Fibroblast of gingiva (primary cell): ENCODE results near the gene PAXX.

Experiments used
- DNase-seq: peaks from one replicate; pipeline ENCODE4 v3.0.0-alpha.2; 2011; ENCODE audit warnings: low read depth

Gene PAXX

DNA sequence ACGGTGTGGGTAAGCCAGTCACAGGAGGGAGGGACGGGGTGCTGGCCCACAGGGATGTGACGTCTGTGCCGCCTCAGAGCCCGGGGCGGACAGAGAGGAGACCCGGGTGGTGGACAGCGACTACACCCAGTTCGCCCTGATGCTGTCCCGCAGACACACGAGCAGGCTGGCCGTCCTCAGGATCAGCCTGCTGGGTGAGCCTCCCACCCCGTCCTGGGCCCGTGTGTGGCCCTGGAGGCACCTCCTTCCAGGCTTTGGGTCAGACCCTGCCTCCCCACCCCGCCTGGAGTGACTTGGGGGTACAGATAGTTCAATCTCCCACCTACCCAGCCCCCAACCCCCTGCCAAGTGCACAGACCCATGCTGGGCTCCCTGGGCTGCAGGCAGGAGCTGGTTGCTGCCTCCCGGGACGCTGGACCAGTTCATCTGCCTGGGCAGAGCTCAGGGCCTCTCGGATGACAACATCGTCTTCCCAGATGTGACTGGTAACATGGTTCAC, 38.4 kb upstream of the PAXX start:
- no peak for DNase-seq

DNA sequence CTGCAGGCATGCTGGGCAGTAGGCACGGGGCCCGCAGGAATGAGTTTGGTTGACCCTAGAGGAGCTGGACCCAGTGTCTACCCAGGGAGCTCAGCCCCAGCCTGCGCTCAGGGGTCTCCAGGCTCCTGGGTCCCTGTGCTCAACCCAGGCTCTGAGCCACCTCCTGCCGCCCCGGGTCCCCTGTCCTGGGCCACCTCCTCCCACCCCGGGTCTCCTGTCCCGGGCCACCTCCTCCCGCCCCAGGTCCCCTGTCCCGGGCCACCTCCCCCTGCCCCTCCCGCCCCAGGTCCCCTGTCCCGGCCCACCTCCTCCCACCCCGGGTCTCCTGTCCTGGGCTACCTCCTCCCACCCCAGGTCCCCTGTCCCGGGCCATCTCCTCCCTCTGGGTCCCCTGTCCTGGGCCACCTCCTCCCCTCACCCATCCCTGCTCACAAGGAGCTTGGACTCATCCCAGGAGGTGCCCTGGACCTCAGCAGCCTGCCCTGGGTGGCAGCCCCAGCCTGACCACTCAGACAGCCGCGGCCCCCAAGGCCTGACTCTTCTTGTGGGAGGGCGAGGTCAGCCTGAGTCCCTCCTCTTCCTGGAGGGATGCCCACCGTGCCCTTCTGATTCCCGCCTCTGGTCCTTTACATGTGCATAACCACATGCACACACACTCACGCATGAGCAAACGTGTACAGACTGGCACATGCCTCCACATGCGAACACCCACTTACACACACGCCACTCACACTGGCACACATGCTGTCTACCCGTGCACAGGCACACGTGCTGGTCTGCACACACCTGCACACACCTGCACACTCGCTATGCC, 37.7 kb upstream of the PAXX start:
- DNase-seq: no peak

DNA sequence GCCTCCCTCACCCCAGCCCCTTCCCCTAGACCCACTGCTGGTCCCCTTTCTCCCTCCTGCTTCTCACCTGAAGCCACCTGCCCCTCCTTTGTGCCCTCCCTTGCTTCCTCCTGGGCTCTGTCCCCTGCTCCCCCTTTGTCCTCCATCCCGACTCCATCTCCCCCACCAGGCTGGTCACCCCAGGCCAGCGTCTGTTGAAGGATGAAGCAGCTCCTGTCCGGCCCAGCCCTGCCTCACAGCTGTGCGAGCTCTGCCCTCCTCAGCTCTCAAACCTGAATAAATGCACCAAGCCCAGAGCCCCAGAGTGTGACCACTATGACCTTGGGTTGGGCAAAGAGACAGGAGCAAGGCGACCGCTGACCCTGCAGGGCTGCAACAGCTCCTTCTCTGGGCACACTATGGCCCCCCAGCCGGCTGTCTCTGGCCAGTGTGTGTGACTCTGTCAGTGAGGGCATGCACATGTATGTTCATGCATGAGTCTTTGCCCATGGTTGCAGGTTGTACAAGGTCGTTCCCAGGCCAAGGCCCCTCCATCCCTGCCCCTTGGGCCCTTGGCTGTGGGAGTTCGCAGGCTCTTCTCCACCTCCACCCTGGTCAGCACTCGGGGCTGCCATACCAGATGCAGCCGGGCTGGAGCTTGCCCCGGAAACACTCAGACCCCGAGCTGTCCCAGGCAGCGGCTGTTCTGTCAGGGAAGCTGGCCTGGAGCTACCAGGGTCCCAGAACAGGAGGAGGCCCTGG, 36.9 kb upstream of the PAXX start:
- DNase-seq: no peak

DNA sequence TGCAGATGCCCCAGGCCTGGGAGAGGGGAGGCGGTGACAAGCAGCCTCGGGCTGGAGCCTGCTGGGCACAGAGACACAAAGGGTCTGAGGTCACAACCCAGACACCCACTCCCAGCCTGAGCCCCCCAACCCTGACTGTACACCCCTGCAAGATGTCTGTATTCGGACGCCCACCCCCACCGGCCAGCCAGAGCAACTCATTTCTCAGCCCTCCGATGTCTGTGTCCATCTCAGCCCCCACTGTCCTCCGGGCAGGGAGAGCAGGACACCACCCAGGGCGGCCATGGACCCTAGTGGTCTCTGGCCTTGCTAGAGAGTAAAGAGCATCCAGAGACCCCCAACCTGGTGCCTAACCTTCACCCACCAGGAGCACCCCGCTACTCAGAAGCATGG, 36.3 kb upstream of the PAXX start:
- DNase-seq: no peak

DNA sequence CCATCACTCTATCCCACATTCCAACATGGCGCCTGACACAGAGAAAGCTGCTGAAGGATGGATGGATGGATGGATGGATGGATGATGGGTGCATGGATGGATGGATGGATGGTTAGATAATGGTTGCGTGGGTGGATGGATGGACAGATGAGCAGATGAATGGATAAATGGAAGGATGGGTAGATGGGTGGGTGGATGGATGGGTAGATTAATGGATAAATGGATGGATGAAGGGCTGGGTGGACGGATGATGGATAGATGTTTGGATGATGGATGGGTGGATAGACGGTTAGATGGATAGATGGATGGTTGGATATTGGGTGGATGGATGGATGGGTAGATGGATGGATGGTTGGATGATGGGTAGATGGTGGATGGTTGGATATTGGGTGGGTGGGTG, 35.6 kb upstream of the PAXX start:
- no peak for DNase-seq

DNA sequence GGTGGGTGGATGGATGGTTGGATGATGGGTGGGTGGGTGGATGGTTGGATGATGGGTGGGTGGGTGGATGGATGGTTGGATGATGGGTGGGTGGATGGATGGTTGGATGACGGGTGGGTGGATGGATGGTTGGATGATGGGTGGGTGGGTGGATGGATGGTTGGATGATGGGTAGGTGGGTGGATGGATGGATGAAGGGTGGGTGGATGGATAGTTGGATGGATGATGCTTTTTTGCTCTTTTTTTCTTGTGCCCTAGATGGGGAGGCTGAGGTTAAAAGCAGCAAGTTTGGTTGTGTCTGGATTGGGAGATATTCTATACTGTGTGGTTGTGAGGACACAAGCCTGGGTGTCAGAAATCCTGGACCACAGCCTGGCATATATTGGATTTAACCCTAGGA, 34.8 kb upstream of the PAXX start:
- no peak for DNase-seq

DNA sequence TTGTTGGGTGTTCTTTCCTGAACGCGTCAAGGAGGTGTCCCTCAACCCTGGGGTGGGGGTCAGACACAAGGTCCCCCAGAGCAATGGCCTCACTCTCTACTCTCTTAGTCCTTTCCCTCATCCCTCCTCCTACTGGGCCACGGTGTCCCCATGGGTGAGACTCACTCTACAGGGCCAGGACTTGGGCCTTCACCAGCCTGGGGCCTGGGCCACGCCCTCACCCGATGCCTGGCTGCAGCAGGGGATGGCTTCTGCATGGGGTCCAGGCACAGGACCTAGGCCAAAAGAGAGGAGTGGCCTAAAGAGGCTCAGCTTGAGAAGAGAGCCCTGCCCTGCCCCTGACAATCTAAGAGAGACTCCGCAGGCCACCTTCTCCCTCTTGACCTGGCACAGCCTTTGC, 34.3 kb upstream of the PAXX start:
- DNase-seq: no peak

DNA sequence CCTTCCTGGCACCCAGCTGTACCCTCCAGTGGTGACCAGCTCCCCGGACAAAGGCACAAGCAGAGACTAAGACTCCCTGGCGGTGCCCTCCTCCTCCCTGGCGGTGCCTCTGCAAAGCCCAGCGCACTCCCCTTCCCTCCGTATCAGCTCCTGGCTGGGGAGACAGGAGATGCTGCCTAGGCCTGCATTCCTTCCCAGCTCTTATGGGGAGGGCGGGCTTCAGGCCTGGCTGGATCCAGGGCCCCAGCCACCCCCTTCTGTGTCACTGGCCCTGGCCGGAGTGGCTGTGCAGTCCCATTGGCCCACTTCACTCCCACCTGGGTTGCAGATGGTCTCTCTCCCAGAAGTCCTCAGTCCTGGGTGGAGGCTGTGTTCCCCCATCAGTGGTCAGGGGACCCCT, 33.7 kb upstream of the PAXX start:
- DNase-seq: no peak

DNA sequence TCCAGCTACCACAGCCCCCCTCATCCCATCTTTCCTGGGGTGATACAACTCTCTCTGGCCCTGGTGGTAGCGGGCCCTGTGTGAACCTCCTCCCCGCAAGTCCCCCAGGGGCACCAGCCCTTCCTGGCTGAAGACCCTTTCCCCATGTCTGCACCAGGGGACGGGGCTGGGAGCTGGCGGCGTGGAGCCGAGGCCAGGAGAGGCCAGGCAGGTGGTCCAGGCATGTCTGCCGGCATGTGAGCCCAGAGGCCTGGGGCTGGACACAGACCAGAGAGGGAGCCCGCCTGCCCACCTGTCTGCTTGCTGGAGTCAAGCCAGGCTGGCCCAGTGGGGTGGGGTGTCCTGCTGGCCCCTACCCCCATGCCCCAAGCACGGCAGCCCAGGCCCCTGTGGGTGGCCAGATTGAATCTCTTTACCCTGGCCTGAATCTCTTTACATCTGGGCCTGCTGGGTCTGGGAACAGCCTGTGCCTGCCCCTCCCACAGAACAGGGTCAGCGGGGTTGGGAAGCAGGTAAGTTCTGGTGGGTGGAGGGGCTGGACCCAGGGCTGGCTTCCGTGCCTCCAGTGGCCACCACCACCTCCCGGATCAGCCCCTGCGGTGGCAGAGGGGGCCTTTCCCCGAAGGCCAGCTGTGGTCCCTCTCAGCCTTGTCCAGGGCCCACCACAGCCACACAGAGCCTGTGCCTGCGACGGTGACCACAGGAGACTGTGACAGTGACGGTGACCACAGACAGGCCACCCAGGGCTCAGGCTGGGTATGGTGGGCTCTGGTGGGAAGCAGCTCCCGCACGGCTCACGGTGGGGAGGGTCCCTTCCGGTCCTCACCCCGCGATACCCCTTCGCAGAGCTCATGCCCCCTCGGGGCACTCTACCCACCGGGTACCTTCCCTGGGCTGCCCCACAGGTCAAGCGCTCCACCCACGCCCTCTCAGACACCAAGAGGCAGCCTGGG, 33.0 kb upstream of the PAXX start:
- no peak for DNase-seq

DNA sequence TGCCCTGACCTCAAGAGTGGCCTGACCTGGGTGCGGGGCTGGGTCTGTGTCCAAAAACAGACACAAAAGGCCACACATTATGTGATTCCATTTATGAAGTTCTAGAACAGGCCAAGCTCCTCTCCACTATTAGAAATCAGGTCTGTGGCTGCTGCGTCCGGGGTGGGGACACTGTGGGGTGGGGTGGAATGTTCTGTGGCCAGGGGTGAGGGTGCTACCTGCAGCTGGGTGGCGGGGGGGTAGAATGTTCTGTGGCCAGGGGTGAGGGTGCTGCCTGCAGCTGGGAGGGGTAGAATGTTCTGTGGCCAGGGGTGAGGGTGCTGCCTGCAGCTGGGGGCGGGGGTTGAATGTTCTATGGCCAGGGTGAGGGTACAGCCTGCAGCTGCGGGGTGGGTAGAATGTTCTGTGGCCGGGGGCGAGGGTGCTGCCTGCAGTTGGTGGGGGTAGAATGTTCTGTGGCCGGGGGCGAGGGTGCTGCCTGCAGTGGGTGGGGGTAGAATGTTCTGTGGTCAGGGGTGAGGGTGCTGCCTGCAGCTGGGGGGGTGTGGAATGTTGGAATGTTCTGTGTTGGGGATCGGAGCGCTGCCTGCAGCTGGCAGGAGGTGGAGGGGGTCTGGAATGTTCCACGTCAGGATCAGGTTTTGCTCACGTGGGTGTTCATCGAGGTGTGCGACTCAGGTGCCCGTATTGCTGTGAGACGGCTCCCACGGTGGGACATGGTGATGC, 31.8 kb upstream of the PAXX start:
- no peak for DNase-seq

DNA sequence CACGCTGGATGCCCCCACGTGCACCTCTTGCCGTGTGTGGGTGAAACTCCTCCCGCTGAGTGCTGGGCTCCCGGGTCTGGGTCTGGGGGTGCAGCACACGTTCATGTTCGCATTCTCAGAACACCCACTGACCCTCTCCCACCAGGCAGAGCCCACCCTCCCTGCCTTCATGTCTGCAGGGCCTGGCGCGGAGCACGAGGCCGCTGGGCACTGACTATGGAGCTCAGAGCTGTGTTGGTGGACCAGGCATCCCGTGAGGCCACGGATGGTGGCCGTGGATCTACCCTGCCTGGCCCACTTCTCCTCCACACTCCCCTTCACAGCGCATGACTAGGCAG, 31.3 kb upstream of the PAXX start:
- DNase-seq: no peak

DNA sequence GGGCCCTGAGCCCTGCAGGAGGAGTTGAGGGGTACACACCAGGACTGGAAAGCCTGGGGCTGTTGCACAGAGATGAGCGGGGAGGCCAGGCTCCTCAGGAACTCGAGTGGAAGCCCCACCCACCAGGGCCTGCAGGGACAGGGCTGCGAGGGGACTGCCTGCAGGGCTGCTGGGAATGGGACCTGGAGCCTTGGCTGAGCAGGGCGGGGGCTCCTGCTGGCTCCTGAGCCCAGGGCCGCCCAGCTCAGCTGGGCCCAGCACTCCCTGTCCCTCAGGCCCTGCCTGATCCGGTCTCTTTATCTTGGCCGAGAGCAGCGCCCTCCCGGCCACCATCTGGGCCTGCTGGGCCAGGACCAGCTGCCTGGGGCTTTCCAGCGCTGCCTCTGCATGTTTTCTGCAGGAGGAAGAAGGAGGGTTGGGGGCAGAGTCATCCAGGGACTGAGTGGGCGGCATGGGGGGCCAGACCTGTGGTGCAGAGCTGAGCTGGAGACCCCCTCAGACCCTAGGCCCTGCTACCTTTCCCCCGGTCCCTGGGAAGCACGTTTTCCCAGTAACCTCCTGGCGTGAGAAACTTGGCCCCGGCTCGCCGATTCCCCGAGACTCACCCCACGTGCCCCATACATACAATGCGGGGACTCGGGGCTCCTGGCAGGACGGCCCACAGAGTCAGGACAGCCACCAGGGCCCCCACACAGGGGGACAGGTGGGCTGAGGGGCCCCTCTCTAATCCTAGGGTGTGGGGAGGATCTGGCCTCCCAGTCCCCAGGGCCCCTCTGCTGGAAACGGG, 30.8 kb upstream of the PAXX start:
- DNase-seq: no peak

DNA sequence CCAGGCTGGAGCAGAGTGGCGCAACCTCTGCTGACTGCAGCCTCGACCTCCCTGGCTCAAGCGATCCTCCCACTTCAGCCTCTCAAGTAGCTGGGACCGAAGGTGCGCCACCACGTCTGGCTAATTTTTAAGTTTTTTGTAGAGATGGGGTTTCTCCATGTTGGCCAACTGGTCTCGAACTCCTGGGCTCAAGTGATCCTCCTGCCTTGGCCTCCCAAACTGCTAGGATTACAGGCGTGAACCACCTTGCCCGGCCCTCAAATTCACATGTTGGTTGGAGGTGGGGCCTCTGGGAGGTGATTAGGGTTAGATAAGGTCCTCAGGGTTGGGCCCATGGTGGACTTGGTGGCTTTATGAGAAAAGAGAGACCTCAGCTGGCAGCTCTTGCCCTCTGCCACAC, 30.1 kb upstream of the PAXX start:
- DNase-seq: no peak

DNA sequence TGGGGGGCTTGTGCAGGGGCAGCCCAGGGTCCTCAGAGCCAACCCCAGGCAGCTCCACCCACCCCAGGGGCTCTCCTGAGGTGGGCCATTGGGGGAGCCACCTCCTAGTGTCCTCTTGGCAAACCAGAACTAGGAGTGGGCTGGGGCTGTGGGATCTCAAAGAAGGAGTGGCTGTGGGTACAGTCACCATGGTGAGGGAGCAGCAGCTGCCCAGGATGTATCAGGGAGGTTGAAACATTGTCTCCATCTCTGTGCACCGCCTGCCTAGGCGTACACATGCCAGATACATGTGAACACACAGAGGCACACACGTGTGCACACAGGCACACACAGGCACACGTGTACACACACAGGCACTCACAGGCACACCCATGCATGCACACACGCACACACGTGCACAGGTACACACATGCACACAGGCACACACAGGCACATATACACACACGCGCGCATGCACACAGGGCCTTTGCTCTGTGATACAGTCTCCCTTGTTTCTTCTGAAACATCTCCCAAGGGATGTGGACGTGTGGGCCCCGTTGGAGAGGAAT, 29.4 kb upstream of the PAXX start:
- no peak for DNase-seq

DNA sequence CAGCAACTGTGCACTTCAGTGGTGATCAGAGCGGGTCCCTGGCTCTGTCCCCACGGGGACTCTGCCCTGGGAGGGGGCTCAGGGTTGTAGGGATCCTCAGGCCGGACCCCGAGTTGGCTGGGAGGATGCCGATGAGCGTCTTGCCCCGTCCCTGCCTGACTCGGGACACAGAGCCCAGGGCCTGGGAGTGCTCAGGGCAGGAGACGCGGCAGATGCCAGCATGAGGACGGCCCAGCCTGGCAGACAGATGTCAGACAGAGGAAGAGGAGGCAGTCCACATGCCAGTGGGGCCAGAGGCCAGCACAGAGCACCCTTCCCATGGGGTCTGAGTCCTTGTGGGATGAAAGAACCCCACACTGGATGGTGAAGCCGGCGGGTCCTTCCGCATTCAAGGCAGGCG, 28.9 kb upstream of the PAXX start:
- no peak for DNase-seq

DNA sequence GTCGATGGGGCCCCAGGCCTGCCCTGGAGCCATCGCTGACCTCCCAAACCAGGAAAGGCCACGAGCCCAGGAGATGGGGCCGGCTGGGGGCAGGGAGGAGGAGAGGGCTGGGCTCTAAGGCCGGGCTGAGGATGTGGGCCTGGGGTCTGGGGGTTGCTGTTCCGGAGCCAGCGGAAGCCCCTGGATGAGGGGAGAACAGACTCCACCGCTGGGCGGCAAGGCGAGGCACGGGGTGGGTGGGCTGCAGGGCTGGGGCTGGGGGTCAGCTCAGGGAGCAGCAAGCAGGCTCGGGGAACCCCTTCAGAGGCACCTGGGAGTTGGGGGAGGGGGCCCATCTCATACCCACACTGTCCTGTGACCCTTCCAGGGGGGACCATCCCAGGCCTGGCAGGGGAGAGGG, 28.5 kb upstream of the PAXX start:
- DNase-seq: no peak

DNA sequence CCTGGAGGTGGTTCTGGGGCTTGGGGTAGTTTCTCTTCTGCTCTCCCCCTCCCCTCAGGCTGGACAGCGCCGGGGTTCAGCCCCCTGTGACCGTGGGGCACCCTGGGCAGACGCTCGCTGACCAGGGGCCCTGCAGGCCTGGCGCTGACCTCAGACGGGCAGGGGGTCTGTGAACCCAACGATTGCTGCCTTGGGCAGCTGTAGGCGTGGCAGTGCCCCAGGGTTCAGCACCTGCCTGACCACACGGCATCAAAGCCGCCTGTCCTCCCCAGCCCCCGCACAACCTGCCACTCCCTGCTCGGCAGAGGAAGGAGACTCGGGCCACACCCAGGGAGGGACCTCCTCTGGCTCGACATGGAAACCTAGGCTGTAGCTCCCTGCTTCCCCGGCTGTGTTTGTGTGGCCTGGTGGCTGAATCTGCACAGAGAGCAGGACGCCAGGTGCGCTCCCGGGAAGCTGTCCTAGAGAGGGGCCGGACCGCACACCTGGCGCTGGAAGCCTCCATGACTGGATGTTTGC, 28.0 kb upstream of the PAXX start:
- DNase-seq: no peak

DNA sequence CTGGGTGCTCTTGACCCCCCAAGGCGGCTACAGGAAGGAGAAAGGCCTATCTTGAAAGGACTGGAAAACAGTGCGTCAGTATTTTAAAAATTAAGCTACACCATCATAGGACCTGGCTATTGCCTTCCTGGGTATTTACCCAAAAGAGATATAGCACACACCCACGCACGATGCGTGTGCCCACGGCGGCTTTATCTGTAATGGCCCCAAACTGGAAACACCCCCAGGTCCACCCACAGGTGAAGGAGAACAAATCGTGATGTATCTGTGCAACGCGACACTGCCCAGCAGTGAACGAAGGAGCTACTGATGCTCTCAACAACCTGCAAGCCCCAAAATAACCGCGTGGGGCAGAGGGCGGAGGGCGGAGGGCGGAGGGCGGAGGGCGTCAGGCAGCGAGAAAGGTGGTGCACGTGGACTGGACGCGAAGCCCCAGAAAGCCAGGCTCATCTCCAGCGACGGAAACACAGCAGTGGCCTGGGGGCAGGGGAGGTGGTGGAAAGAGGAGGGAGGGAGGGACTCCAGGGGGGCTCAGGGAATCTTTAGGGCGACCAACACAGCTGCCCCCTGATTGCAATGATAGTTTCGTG, 27.3 kb upstream of the PAXX start:
- no peak for DNase-seq

DNA sequence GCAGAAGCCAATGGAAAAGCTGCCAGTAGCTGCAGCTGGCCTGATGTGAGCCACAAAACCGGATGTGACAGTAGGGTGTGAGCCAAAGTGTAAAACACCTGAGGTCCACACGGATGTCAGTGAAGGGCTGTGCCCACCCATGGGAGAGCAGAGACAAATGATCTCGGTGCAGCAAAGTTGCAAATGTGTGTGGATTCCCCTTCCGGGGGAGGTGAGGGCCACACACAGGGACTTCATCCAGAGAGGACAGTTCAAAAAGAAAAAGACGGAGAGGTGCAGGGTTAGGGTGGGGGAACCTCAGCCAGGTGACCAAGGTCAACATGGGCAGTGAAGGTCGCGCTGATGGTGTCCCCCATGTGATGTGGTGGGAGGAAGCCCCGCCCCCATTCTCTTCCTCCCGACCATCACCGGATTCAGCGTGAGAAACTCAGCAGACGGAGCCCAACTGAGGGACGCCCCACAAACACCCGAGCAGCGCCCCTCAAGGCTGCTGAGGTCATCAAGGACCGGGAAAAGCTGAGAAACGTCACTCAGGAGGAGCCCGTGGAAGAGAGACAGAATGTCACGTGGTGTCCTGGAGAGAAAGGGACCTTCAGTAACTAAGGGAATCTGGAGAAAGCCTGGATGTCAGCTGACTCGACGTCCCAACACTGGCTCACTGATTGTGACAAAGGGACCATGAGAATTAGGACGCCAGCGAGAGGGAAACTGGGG, 26.3 kb upstream of the PAXX start:
- no peak for DNase-seq
